CD4-positive, alpha-beta T cell treated with Interleukin-21 for 1 hour (primary cell): ENCODE measurements around the gene TMEM19.

Source experiments
- DNase-seq: peaks from one replicate; pipeline ENCODE4 v3.0.0-alpha.2; 2020

TMEM19 gene

DNA sequence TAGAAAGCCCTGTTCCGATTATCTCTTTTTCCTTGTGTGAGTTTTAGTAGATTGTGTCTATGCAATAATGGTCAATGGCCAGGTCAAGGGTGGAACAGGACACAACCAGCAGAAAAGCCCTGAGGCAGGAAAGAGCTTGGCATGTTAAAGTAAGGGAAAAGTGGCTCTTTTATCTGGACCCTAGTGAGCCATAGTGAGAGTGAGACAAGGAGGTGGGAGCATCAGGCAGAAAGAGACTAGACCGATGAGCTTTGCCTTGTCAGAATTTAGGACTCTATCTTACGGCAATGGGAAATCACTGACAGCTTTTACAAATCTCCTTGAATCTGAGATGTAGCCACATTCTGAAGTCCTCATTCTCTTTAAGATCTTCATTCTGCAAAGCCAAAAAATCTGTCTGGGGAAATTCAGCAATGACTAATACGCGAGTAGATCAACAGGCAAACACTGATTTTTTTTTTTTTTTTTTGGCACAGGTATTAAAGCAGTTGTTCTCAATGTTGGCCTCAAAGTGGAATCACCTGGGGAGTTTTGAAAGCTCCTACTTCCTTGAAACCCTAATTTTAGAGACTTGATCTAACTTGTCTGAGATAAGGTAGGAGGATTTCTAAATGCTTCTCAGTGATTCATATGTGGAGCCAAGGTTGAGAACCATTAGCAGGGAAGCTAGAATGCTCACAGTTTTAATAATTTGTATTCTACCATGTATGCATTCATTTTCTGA is 33.9 kb downstream of the TMEM19 start:
- no peak for DNase-seq

- no peak for DNase-seq
These were observed 36.1 kb downstream of the TMEM19 start for GRCh38 chr12:71721783-71722505.

GRCh38 chr12:71725011-71725410 is 39.1 kb downstream of the TMEM19 start:
- no peak for DNase-seq

DNA sequence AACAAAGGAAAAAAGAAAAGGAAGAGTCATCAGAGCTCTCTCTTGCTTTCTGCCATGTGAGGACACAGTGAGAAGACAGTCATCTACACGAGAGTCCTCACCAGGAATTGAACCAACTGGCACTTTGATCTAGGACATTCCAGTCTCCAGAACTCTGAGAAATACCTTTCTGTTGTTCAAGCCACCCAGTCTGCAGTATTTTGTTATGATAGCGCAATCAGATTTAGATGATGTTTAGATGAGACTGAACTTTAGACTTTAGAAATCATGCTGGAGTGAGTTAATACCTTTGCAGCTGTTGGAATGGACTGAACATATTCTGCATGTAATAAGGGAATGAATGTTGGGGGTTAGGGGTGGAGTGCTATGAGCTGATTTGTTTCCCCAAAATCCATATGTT is 40.7 kb downstream of the TMEM19 start:
- no peak for DNase-seq

GRCh38 chr12:71727958-71728357 is 42.1 kb downstream of the TMEM19 start:
- DNase-seq, result no peak

DNA sequence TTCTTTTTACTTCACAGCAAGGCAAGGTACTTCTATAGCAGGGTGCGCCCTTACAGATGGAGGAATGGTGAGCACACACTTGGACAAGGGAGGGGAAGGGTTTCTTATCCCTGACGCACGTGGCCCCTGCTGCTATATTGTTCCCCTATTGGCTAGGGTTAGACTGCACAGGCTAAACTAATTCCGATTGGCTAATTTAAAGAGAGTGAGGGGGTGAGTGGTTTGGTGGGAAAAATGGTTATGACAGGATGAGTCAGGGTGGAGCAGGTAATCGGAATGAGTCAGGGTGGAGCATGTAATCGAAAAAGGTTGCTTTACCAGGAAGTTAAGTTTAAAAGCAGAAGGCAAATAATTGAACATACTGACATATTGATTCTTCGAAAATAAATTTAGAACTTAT is 45.1 kb downstream of the TMEM19 start:
- DNase-seq, result no peak

DNA sequence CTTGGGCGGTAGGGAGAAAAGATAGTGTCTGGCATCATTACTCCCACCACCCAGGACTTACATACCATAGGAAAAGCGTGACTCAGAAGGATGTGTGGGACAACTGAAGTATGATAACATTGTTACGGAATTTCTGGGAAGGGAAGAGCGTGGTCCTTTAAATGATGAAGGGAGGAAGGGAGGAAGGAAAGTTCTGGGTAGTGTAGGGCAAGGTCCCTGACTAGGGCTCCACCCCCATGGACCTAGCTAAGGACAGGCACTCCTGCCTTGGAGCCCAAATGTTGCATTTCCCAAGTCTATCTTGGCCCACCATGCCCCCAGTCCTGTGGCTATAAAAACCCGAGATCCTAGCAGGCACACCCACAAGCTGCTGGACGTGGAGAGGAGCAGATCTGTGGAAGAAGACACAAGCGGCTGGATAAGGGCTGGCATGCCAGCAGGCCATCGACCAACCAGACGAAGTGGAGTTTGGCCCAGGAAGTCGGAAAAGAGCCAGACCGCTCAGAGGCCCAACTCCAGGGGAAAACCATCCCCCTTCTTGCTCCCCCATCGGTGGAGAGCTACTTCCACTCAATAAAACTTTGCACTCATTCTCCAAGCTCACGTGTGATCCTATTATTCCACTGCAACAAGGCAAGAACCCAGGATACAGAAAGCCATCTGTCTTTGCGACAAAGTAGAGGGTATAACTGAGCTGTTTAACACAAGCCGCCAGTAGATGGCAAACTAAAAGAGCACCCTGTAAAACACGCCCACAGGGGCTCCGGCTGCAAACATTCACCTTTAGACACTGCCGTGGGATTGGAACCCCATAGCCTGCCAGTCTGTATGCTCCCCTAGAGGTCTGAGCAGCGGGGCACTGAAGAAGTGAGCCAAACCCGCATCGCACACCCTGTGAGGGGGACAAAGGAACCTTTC is 45.8 kb downstream of the TMEM19 start:
- no peak for DNase-seq

- no peak for DNase-seq
These were observed 46.5 kb downstream of the TMEM19 start for GRCh38 chr12:71732357-71732712.

- no peak for DNase-seq
These were observed 51.3 kb downstream of the TMEM19 start for GRCh38 chr12:71737197-71737596.

DNA sequence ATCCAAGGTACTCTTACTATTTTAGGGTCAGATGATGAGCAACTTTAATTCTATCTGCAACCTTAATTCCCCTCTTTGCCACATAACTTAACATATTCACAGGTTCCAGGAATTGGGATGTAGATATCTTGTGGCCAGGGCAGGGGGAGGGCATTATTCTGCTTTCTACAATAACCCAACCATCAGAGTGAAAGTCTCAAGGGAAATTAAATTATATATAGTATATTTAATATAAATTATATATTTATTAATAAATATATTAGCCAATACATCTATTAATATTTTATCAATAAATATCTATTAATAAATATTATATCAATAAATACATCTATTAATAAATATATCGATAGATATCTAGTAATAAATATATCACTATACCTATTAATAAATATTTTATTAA is 57.1 kb downstream of the TMEM19 start:
- no peak for DNase-seq

GRCh38 chr12:71744522-71745300 is 58.8 kb downstream of the TMEM19 start:
- DNase-seq, result no peak

DNA sequence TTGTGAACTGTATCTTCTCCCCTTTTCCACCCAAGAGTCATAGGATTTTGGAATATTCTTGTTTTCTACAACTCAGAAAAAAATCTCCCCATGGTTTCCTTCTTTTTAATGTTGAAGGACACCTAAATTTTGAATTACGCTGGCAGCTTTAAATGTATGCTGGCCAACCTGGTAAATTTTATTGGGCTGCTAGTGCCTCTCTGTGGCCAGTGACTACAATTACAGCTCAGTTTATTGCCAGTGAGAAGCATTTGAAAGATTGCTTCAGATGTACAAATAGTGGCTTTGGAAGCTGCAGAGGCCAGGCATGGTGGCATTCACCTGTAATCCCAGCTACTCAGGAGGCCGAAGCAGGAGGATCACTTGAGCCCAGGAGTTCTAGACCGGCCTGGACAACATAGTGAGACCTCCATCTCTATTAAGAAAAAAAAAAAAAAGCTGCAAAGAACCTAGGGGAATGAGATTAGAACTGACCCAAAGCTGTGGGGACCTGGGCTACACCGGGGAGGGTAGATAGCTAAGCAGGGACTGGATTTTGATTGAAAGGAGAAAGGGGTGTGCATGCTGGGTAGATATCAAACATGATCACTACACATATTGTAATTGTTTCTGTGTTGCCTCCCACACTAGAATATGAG is 61.2 kb downstream of the TMEM19 start:
- DNase-seq, result peak; percentile 76

GRCh38 chr12:71748081-71748850 is 62.4 kb downstream of the TMEM19 start:
- no peak for DNase-seq

DNA sequence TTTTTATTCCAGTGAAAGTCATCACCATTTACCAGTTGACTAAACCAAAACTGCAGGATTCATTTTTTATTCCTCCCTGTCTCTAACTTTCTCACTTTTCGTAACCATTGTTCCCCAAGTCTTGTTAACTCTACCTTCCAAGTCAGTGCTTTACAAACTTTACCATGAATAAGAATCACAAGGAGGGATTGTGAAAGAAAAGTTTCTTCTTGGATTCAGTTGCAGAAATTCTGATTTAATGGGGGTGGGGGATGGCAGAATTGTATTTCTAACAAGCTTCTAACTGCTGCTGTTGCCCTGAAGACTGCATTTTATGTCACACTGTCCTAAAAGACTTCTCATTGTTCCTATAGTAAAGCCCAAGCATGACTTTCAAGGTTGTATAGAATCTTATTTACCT is 63.8 kb downstream of the TMEM19 start:
- DNase-seq, result no peak

- no peak for DNase-seq
These were observed 67.0 kb downstream of the TMEM19 start for GRCh38 chr12:71752891-71753290.
